Keratinocyte (primary cell): ENCODE results near the gene DENND2A. TPM values are rescaled to one million over a fixed set of nuclear protein-coding genes. Genes with fewer than 3 reads are reported as not detected.

Experiments used
- DNase-seq: peaks from one replicate; pipeline ENCODE4 v3.0.0-alpha.2; 2011; ENCODE audit warnings: low read depth, missing footprints, low spot score
- FAIRE-seq: peaks from 2 replicates; lab custom pipeline; 2011; peaks lifted over from hg19 to GRCh38; lab: Jason Lieb, UNC
- H2AFZ ChIP-seq: 2 replicates; pipeline ENCODE4 v1.6.0; 2012; ENCODE audit warnings: low read length, control low read depth, inconsistent platforms; ENCODE audit not compliant: control insufficient read depth
- H3K27ac ChIP-seq: 2 replicates; pipeline ENCODE4 v1.5.1; 2011; ENCODE audit warnings: low read length; ENCODE audit not compliant: control insufficient read depth, insufficient read depth
- H3K27me3 ChIP-seq: 3 replicates; pipeline ENCODE4 v1.6.0; 2011; ENCODE audit warnings: low read length; ENCODE audit not compliant: control insufficient read depth, insufficient read depth; ENCODE audit errors: extremely low read depth
- H3K36me3 ChIP-seq, 2 experiments: 2 replicates in 1 of 2; 3 replicates in 1 of 2; pipeline ENCODE4 v1.5.1; 2011; ENCODE audit warnings: low read length in 2 of 2, mild to moderate bottlenecking in 1 of 2; ENCODE audit not compliant: control insufficient read depth in 2 of 2, insufficient read depth in 2 of 2; ENCODE audit errors: extremely low read depth in 1 of 2
- H3K4me1 ChIP-seq: 3 replicates; pipeline ENCODE4 v1.5.1; 2011; ENCODE audit warnings: low read length; ENCODE audit not compliant: control insufficient read depth, insufficient read depth; ENCODE audit errors: extremely low read depth
- H3K4me2 ChIP-seq: 3 replicates; pipeline ENCODE4 v1.6.0; 2011; ENCODE audit warnings: low read depth, low read length; ENCODE audit not compliant: control insufficient read depth, insufficient read depth; ENCODE audit errors: extremely low read depth
- H3K4me3 ChIP-seq, 3 experiments: fragments of 200-600 bp in 1 of 3; sonication (generic) in 1 of 3; 2 replicates in 2 of 3; 3 replicates in 1 of 3; pipeline ENCODE4 v1.5.1; 2011 to 2016; ENCODE audit warnings: low read length in 3 of 3, mild to moderate bottlenecking in 3 of 3, control low read depth in 2 of 3, inconsistent platforms in 1 of 3, low read depth in 1 of 3, mixed read lengths in 1 of 3, mixed run types in 1 of 3, moderate library complexity in 1 of 3; ENCODE audit not compliant: control insufficient read depth in 2 of 3, insufficient read depth in 2 of 3; ENCODE audit errors: extremely low read depth in 1 of 3
- H3K79me2 ChIP-seq: 2 replicates; pipeline ENCODE4 v1.6.0; 2012; ENCODE audit warnings: low read length; ENCODE audit not compliant: control insufficient read depth, insufficient read depth
- H3K9ac ChIP-seq: 3 replicates; pipeline ENCODE4 v1.6.0; 2011; ENCODE audit warnings: low read length; ENCODE audit not compliant: control insufficient read depth, insufficient read depth; ENCODE audit errors: extremely low read depth
- H3K9me1 ChIP-seq: 3 replicates; pipeline ENCODE4 v1.6.0; 2011; ENCODE audit warnings: low read length; ENCODE audit not compliant: control insufficient read depth, insufficient read depth; ENCODE audit errors: extremely low read depth
- H3K9me3 ChIP-seq: 2 replicates; pipeline ENCODE4 v1.5.1; 2012; ENCODE audit warnings: low read depth, low read length; ENCODE audit not compliant: control insufficient read depth
- H4K20me1 ChIP-seq: 3 replicates; pipeline ENCODE4 v1.6.0; 2011; ENCODE audit warnings: low read length; ENCODE audit not compliant: control insufficient read depth, insufficient read depth; ENCODE audit errors: extremely low read depth
- EZH2 ChIP-seq: IDR thresholded peaks from one replicate; pipeline ENCODE4 v1.6.1; 2012; ENCODE audit warnings: inconsistent platforms, mild to moderate bottlenecking, low read length, moderate library complexity
- dilution Hi-C: fragments of 300-500 bp; cut with MboI; formaldehyde crosslinking; loops from one replicate; pipeline ENCODE4 v1.7.0; 2020; ENCODE audit warnings: low sequenced_read_pairs; ENCODE audit not compliant: extremely low pct_ligation_motif_present
- polyA plus RNA-seq, 5 experiments: library from polyadenylated mRNA; depleted of rRNA in 3 of 5; stranded (reverse) in 3 of 5; stranded (forward) in 1 of 5; unstranded in 1 of 5; fragments of >200 nt; gene quantifications; 1 replicate in 1 of 5; 2 replicates in 3 of 5; 3 replicates in 1 of 5; pipeline versions ENCODE4 v1.2.1 to v1.2.3, GENCODE V29; 2011 to 2012; ENCODE audit warnings: missing spikeins in 2 of 5, low read depth in 1 of 5, low replicate concordance in 1 of 5
- TF ChIP-seq, protein P1 (sequence below), 3 experiments: IDR thresholded peaks in 1 of 3; conservative IDR thresholded peaks in 1 of 3; optimal IDR thresholded peaks in 1 of 3; 2 replicates in 2 of 3; 3 replicates in 1 of 3; pipeline versions ENCODE3 to v1.5.1; 2011; ENCODE audit warnings: low read length in 3 of 3, mild to moderate bottlenecking in 3 of 3, moderate library complexity in 2 of 3, control low read depth in 1 of 3, inconsistent platforms in 1 of 3; ENCODE audit not compliant: insufficient read depth in 2 of 3; ENCODE audit errors: extremely low read depth in 1 of 3

Gene DENND2A
- polyA plus RNA-seq, 1 donor (not counting 4 experiments of a cell fraction or from before 2014, with no cell fraction given) = 1.8 TPM

GRCh38 chr7:140611641-140612040, 29.0 kb downstream of the DENND2A start:
- Histone ChIP-seq H3K9me3 (no peaks in the 10 kb centered on the region), H3K27me3 (no peaks in the 10 kb centered on the region), H3K4me1 (peaks cover 4% of the 10 kb centered on the region), H3K27ac (no peak overlapping the region), H3K9me1 (no peaks in the 10 kb centered on the region), H3K4me3 (no peak overlapping the region), H2AFZ (no peak overlapping the region), H3K79me2 (no peaks in the 10 kb centered on the region), H3K9ac (no peak overlapping the region), H3K4me2 (no peak overlapping the region), H4K20me1 (no peaks in the 10 kb centered on the region), H3K36me3 (no peaks in the 10 kb centered on the region)
- FAIRE-seq (no peak), DNase-seq (no peak)
- TF ChIP-seq, protein P1, sequence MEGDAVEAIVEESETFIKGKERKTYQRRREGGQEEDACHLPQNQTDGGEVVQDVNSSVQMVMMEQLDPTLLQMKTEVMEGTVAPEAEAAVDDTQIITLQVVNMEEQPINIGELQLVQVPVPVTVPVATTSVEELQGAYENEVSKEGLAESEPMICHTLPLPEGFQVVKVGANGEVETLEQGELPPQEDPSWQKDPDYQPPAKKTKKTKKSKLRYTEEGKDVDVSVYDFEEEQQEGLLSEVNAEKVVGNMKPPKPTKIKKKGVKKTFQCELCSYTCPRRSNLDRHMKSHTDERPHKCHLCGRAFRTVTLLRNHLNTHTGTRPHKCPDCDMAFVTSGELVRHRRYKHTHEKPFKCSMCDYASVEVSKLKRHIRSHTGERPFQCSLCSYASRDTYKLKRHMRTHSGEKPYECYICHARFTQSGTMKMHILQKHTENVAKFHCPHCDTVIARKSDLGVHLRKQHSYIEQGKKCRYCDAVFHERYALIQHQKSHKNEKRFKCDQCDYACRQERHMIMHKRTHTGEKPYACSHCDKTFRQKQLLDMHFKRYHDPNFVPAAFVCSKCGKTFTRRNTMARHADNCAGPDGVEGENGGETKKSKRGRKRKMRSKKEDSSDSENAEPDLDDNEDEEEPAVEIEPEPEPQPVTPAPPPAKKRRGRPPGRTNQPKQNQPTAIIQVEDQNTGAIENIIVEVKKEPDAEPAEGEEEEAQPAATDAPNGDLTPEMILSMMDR (optimal IDR thresholded peaks at IDR 0.05 in 1 of 3, IDR thresholded peaks at IDR 0.05 in 1 of 3, conservative IDR thresholded peaks at IDR 0.05 in 1 of 3; ENCODE audit: extremely low read depth in 1 of 3, insufficient read depth in 2 of 3, low read length in 3 of 3) = no peak
- no peak for TF ChIP-seq EZH2
- dilution Hi-C loops = no loop called here

DNA sequence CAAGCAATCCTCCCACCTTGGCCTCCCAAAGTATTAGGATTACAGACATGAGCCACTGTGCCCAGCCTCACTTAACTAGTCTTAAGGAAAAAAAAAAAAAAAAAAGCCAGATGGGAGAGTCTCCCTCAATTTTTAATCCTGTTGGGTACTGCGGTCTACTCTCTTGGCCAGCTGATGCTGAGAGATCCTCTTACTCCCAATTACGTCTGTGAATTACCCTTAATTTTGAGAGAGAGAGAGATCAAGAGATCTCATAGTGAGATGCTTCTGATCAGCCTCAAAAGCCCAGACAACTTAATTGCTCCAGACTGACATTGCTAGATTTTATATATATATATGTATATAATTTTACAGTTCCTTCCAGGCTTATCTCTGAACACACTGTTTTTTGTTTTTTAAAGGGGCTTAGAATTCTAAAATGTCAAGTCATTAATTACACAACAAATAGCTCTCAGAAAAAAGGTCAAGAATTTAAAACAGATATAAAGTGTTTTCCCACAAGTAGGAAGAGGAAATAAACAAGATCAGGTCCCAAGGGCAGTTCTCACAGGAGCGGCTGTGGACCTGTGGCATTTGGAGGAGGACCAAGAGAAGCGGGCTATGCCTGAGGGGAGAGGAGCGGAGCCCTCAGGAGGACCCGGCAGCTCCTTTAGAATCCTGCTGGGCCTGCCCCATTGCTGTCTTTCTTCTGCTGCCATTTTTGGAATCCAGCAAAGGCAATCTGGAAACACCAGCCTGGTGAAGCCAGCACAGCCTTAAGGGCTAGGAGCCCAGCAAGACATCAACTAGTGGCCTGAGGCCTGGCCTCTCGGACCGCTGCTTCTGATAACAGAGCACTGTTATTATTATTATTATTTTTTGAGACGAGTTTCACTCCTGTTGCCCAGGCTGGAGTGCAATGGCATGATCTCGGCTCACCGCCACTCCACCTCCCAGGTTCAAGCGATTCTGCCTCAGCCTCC, 30.1 kb downstream of the DENND2A start:
- H3K27me3 ChIP-seq = no peaks in the 10 kb centered on the region
- TF ChIP-seq EZH2 = no peak
- TF ChIP-seq, protein P1 (optimal IDR thresholded peaks at IDR 0.05 in 1 of 3, IDR thresholded peaks at IDR 0.05 in 1 of 3, conservative IDR thresholded peaks at IDR 0.05 in 1 of 3; ENCODE audit: extremely low read depth in 1 of 3, insufficient read depth in 2 of 3, low read length in 3 of 3) = no peak

More for the DNA sequence above, 30.1 kb downstream of the DENND2A start:
- Histone ChIP-seq H3K4me3 (no peak overlapping the region), H3K9ac (no peak overlapping the region), H3K27ac (no peak overlapping the region), H3K79me2 (no peaks in the 10 kb centered on the region), H3K9me3 (no peaks in the 10 kb centered on the region), H3K4me2 (no peak overlapping the region), H3K4me1 (peaks cover 4% of the 10 kb centered on the region), H3K9me1 (no peaks in the 10 kb centered on the region), H2AFZ (no peak overlapping the region), H4K20me1 (no peaks in the 10 kb centered on the region), H3K36me3 (no peaks in the 10 kb centered on the region)
- FAIRE-seq (no peak), DNase-seq (no peak)
- dilution Hi-C loops = no loop called here
